ENCODE data around the gene PGM2L1.

The PGM2L1 gene

DNA sequence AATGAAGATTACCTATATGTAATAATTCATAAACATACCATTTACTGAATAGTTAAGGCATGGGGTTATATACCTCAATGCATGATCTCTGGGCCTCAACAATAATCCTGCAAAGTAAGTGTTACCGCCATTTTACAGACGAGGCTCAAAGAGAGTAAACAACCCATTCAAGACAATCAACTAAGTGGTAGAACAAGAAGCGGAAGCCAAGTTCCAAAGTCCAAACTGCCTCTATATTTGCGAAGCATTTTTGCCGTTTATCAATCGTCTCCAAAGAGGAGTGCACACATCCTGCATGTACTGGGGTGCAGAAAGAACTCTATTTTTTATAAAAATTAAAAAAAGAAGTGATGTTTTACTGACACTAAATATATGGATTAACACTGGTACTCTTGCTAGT lies 59.3 kb downstream of the PGM2L1 start (continued):
- no peak for TF ChIP-seq ZNF221 (tag by site-specific recombination; IDR thresholded peaks at IDR 0.05; ENCODE audit: borderline replicate concordance)
- no peak for TF ChIP-seq PRDM2 (tag by site-specific recombination; IDR thresholded peaks at IDR 0.05; ENCODE audit: borderline replicate concordance)
- TF ChIP-seq, protein P1, sequence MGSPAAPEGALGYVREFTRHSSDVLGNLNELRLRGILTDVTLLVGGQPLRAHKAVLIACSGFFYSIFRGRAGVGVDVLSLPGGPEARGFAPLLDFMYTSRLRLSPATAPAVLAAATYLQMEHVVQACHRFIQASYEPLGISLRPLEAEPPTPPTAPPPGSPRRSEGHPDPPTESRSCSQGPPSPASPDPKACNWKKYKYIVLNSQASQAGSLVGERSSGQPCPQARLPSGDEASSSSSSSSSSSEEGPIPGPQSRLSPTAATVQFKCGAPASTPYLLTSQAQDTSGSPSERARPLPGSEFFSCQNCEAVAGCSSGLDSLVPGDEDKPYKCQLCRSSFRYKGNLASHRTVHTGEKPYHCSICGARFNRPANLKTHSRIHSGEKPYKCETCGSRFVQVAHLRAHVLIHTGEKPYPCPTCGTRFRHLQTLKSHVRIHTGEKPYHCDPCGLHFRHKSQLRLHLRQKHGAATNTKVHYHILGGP (tag by site-specific recombination; IDR thresholded peaks at IDR 0.05), result no peak
- no peak for TF ChIP-seq KLF17 (tag by site-specific recombination; IDR thresholded peaks at IDR 0.05)
- no peak for TF ChIP-seq ZNF549 (tag by site-specific recombination; IDR thresholded peaks at IDR 0.05)
- TF ChIP-seq ZNF510 (tag by site-specific recombination; IDR thresholded peaks at IDR 0.05; ENCODE audit: insufficient replicate concordance), result no peak
- no peak for TF ChIP-seq ZNF416 (tag by site-specific recombination; IDR thresholded peaks at IDR 0.05)
- TF ChIP-seq ZNF37A (tag by site-specific recombination; IDR thresholded peaks at IDR 0.05), result no peak
- TF ChIP-seq ZNF48 (tag by site-specific recombination; IDR thresholded peaks at IDR 0.05), result no peak
- TF ChIP-seq IKZF3 (tag by site-specific recombination; IDR thresholded peaks at IDR 0.05), result no peak

- POLR2A ChIA-PET, result no interaction called here
- no peaks in the 10 kb centered on the region for H3K9me3 ChIP-seq (ENCODE audit: control insufficient read depth, insufficient read depth, low read depth, low read length)
- CTCF ChIA-PET, result interaction anchor here (0.8 to 1.6 kb wide), 2 partner anchors 11 to 78 kb away, joined by 6 to 7 read pairs; no protein-coding TSS in a partner anchor
These were observed 65.0 kb downstream of the PGM2L1 start for GRCh38 chr11:74333193-74333592.

More at GRCh38 chr11:74333193-74333592, 65.0 kb downstream of the PGM2L1 start:
- H3K4me3 ChIP-seq (ENCODE audit: low read depth, low read length), result no peak overlapping the region
- no peaks in the 10 kb centered on the region for H3K36me3 ChIP-seq (ENCODE audit: control insufficient read depth in 2 of 2, insufficient read depth in 1 of 2, low read length in 2 of 2)
- no peaks in the 10 kb centered on the region for H3K4me1 ChIP-seq (ENCODE audit: control insufficient read depth, insufficient read depth, low read length)
- H3K27ac ChIP-seq (ENCODE audit: extremely low read depth, low read depth, low read length), result no peak overlapping the region
- TF ChIP-seq ZBTB7A (tag by site-specific recombination; IDR thresholded peaks at IDR 0.05; ENCODE audit: low read depth) (no peak), ZNF544 (tag by site-specific recombination; IDR thresholded peaks at IDR 0.05) (no peak), ZNF202 (tag by site-specific recombination; IDR thresholded peaks at IDR 0.05; ENCODE audit: borderline replicate concordance) (no peak), ZSCAN23 (tag by site-specific recombination; IDR thresholded peaks at IDR 0.05) (no peak), WT1 (tag by site-specific recombination; IDR thresholded peaks at IDR 0.05) (no peak), ZBTB8A (tag by site-specific recombination; IDR thresholded peaks at IDR 0.05) (no peak), PRDM2 (tag by site-specific recombination; IDR thresholded peaks at IDR 0.05; ENCODE audit: borderline replicate concordance) (no peak), ZNF114 (tag by site-specific recombination; IDR thresholded peaks at IDR 0.05) (no peak)

Measured in HEK293 (cell line).